ENCODE measurements around the gene ZNF496. TPM values are rescaled to one million over a fixed set of nuclear protein-coding genes. Genes with fewer than 3 reads are reported as not detected.

ZNF496 gene
- total and polyA plus RNA-seq, 2 of the 4 experiments (the other 2 are of a cell fraction) = 11.7 to 16.2 TPM

DNA sequence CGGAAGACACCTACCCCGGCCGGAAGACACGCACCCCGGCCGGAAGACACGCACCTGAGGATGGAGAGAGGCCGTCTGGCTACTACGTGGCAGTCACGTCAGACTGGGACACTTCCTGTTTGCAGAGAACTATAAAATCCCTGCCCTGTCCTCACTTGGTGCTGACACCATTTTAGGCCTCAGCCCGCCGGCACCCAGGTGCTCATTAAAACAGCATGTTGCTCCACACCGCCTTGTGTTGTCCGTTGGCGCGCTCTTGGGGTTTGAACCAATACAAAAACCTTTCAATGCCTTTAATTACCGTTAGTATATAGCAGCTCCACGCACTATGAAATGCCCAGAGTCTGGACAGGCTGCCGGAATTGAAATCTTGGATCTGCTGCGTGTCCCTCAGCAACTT, 41.1 kb downstream of the ZNF496 start:
- BruUV-seq (replicated peaks) = no TSS peak
- Histone ChIP-seq H2AFZ (replicated peaks; ENCODE audit: low read length, poor library complexity) (no peak overlapping the region), H3K14ac (replicated peaks; ENCODE audit: low read depth, low read length) (no peak overlapping the region), H2BK5ac (ENCODE audit: low read depth, low read length, poor library complexity, severe bottlenecking) (no peak overlapping the region), H2BK120ac (ENCODE audit: low read depth, low read length) (no peak overlapping the region), H2BK15ac (ENCODE audit: low read depth, low read length) (no peak overlapping the region), H3K9me3 (ENCODE audit: control insufficient read depth, insufficient read depth, low read length) (peaks cover 5% of the 10 kb centered on the region; the same call in 1 of the 2 replicates), H3K4me1 (ENCODE audit: control insufficient read depth, insufficient read depth, low read length) (peaks cover 10% of the 10 kb centered on the region), H3K36me3 (ENCODE audit: control insufficient read depth, insufficient read depth, low read length) (no peaks in the 10 kb centered on the region), H4K20me1 (ENCODE audit: insufficient read depth, low read length) (peaks cover 4% of the 10 kb centered on the region; the same call in 1 of the 2 replicates), H3K23ac (ENCODE audit: low read depth, low read length) (no peak overlapping the region), H3K27me3 (ENCODE audit: control insufficient read depth, insufficient read depth, low read length) (no peaks in the 10 kb centered on the region), H3K4ac (ENCODE audit: low read depth, low read length) (no peak overlapping the region), H3K79me1 (ENCODE audit: low read depth in 1 of 2, low read length in 2 of 2) (no peaks in the 10 kb centered on the region), H3K4me3 (ENCODE audit: insufficient read depth, low read depth, low read length) (no peak overlapping the region), H4K8ac (ENCODE audit: low read depth in 2 of 2, low read length in 2 of 2) (no peak overlapping the region), H3K56ac (ENCODE audit: extremely low read depth, insufficient read depth, low read length) (no peak overlapping the region), H3K9ac (ENCODE audit: low read depth, low read length) (no peak overlapping the region), H3K9me1 (ENCODE audit: insufficient read depth, low read length) (peaks cover 8% of the 10 kb centered on the region; the same call in 1 of the 2 replicates), H2AK5ac (ENCODE audit: low read depth, low read length) (no peak overlapping the region), H4K5ac (ENCODE audit: low read depth, low read length) (no peak overlapping the region), H2AK9ac (replicated peaks; ENCODE audit: low read depth, low read length, poor library complexity) (no peak overlapping the region), H3K4me2 (ENCODE audit: low read depth, low read length) (no peak overlapping the region), H3K18ac (ENCODE audit: low read depth, low read length) (no peak overlapping the region), H2BK20ac (ENCODE audit: low read depth, low read length) (no peak overlapping the region), H3K27ac (ENCODE audit: insufficient read depth, low read length) (no peak overlapping the region), H4K91ac (ENCODE audit: insufficient read depth, low read depth, low read length) (no peak overlapping the region)
- TF ChIP-seq, protein P1, sequence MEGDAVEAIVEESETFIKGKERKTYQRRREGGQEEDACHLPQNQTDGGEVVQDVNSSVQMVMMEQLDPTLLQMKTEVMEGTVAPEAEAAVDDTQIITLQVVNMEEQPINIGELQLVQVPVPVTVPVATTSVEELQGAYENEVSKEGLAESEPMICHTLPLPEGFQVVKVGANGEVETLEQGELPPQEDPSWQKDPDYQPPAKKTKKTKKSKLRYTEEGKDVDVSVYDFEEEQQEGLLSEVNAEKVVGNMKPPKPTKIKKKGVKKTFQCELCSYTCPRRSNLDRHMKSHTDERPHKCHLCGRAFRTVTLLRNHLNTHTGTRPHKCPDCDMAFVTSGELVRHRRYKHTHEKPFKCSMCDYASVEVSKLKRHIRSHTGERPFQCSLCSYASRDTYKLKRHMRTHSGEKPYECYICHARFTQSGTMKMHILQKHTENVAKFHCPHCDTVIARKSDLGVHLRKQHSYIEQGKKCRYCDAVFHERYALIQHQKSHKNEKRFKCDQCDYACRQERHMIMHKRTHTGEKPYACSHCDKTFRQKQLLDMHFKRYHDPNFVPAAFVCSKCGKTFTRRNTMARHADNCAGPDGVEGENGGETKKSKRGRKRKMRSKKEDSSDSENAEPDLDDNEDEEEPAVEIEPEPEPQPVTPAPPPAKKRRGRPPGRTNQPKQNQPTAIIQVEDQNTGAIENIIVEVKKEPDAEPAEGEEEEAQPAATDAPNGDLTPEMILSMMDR (conservative IDR thresholded peaks at IDR 0.05; ENCODE audit: low read depth, low read length) = no peak
- TF ChIP-seq CHD1 (IDR thresholded peaks at IDR 0.05; ENCODE audit: low read depth, low read length) = no peak
- TF ChIP-seq, protein P2, sequence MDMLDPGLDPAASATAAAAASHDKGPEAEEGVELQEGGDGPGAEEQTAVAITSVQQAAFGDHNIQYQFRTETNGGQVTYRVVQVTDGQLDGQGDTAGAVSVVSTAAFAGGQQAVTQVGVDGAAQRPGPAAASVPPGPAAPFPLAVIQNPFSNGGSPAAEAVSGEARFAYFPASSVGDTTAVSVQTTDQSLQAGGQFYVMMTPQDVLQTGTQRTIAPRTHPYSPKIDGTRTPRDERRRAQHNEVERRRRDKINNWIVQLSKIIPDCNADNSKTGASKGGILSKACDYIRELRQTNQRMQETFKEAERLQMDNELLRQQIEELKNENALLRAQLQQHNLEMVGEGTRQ (IDR thresholded peaks at IDR 0.05; ENCODE audit: low read depth, low read length) = no peak
- TF ChIP-seq MAFK (IDR thresholded peaks at IDR 0.05; ENCODE audit: low read depth, low read length) = no peak
- TF ChIP-seq RFX5 (IDR thresholded peaks at IDR 0.05; ENCODE audit: low read depth, low read length) = no peak
- TF ChIP-seq FOS (IDR thresholded peaks at IDR 0.05; ENCODE audit: low read depth, low read length) = no peak
- TF ChIP-seq RAD21 (IDR thresholded peaks at IDR 0.05; ENCODE audit: low read length) = no peak
- no peak for TF ChIP-seq SMC3 (IDR thresholded peaks at IDR 0.05; ENCODE audit: low read depth, low read length)
- TF ChIP-seq POLR2A (IDR thresholded peaks at IDR 0.05; ENCODE audit: low read depth, low read length) = no peak
- TF ChIP-seq MXI1 (IDR thresholded peaks at IDR 0.05; ENCODE audit: borderline replicate concordance, low read depth, low read length) = no peak
- TF ChIP-seq MAZ (IDR thresholded peaks at IDR 0.05; ENCODE audit: borderline replicate concordance, low read depth, low read length) = no peak
- no peak for TF ChIP-seq RCOR1 (IDR thresholded peaks at IDR 0.05; ENCODE audit: insufficient replicate concordance, low read length)
- no peak for TF ChIP-seq NFE2L2 (IDR thresholded peaks at IDR 0.05; ENCODE audit: low read depth, low read length)
- TF ChIP-seq CEBPB (IDR thresholded peaks at IDR 0.05; ENCODE audit: low read depth, low read length) = no peak
- dilution Hi-C loops (cut with HindIII; ENCODE audit: low sequenced_read_pairs, unreplicated experiment) (no loop called here), intact Hi-C loops (cut with micrococcal nuclease) (loop anchor here (10.0 kb wide), 1 partner anchor 186 kb away; the partner anchor contains the start of gene ZNF669), in situ Hi-C loops (cut with MboI; ENCODE audit: low sequenced_read_pairs) (no loop called here)
- DNase-seq = no peak
- ATAC-seq (ENCODE audit: low read depth) = no peak
- ChIA-PET CTCF (no interaction called here), POLR2A (ENCODE audit: unreplicated experiment) (no interaction called here)
- 100% methylated on average over 8 of the region's 20 CpGs; no CpG with 5 or more reads in 1 of the 2 experiments for WGBS, 2 experiments (ENCODE audit: extremely low coverage in 2 of 2, insufficient read length in 1 of 2)
